ENCODE measurements around the gene PHF2. TPM values are rescaled to one million over a fixed set of nuclear protein-coding genes. Genes with fewer than 3 reads are reported as not detected.

The PHF2 gene
- total RNA-seq, 2 donors from 2014 or later = 22.7 to 23.4 TPM

DNA sequence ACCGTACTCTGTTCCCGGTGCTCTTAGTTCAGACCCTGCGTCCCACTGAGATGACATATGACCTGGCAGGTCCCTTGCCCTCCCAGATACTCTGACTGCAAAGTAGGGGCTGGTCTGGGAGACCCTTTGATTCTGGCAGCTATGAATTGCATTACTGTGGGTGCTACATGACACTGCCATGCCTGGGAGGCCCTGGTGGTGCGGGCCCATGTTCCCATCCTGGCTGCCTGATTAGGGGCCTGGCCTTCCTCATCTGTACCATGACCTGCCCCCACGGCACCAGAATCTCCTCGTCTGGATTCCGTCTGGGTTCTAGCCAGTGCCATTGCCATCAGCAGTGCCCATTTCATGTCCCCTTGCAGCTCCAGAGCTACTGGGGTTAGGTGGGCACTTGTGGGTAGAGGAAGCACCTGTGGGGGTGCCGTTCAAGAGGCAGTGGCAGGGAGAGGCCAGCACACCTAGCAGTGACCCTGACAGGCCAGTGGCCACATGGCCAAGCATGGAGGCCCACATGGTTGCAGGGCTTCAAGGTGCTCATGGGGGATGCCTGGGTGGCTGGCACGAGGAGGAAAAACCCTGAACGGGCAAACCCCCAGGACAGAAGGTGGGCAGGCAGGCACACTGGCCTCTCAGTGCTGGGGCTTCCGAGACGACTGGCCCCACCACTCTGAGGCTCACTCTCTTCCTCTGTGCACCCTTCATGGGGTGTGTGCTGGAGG, 69.7 kb downstream of the PHF2 start:
- Histone ChIP-seq H3K4me1 (no peaks in the 10 kb centered on the region), H3K4me3 (no peak overlapping the region), H3K27ac (no peak overlapping the region), H3K36me3 (peaks cover 27% of the 10 kb centered on the region), H3K9me3 (no peaks in the 10 kb centered on the region), H3K27me3 (no peaks in the 10 kb centered on the region), H3K9ac (ENCODE audit: low read depth in 2 of 2, low read length in 2 of 2) (no peak overlapping the region)
- DNase-seq = no peak
- TF ChIP-seq, protein P1, sequence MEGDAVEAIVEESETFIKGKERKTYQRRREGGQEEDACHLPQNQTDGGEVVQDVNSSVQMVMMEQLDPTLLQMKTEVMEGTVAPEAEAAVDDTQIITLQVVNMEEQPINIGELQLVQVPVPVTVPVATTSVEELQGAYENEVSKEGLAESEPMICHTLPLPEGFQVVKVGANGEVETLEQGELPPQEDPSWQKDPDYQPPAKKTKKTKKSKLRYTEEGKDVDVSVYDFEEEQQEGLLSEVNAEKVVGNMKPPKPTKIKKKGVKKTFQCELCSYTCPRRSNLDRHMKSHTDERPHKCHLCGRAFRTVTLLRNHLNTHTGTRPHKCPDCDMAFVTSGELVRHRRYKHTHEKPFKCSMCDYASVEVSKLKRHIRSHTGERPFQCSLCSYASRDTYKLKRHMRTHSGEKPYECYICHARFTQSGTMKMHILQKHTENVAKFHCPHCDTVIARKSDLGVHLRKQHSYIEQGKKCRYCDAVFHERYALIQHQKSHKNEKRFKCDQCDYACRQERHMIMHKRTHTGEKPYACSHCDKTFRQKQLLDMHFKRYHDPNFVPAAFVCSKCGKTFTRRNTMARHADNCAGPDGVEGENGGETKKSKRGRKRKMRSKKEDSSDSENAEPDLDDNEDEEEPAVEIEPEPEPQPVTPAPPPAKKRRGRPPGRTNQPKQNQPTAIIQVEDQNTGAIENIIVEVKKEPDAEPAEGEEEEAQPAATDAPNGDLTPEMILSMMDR (IDR thresholded peaks at IDR 0.05) = no peak
- intact Hi-C loops (cut with DNase I) = no loop called here

DNA sequence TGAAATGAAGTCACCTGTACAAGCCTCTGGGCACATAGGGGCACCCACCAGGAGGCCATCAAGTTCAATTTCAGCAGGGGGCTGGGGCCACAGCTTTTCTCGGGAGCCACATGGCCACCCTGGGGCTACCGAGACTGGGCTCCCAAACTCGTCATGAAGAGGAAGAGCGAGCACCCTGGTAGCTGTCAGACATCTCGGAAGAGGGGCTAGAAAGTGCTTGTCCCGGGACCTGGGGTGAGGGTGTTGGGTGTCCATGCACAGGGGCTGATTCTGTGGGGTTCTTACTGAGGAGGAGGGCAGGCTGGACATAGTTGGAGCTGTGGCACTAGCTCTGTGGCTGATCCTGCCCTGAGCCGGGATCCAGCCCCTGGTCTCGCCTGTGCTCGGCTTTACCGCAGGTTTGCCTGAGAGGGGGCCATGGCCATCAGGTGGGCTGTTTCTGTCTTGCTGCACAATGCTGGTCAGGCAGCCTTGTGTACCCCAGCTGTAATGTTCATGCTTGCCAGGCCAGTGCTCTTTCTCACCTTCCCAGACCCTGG, 70.3 kb downstream of the PHF2 start:
- peaks cover 27% of the 10 kb centered on the region for H3K36me3 ChIP-seq
- DNase-seq = no peak

DNA sequence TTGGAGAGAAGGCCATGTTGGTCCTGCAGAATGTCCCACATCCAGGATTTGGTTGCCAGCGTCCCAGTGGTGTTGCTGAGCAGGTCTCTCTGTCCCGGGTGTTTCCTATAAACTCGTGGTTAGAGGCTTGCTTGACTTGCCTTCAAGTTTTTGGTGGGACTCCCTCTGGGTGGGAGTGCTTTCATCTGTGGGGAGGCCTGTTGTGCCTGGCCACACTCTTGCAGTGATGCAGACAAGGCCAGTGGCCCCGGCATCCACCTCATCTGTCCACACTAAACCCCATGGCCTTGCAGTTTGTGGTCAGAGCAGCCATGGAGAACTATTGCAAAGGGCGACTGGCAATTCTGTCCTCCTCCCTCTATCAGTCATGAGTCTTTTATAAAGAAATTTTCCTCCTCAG, 71.8 kb downstream of the PHF2 start:
- Histone ChIP-seq H3K4me1 (no peaks in the 10 kb centered on the region), H3K9ac (ENCODE audit: low read depth in 2 of 2, low read length in 2 of 2) (no peak overlapping the region), H3K27ac (no peak overlapping the region), H3K9me3 (no peaks in the 10 kb centered on the region), H3K4me3 (no peak overlapping the region), H3K36me3 (peaks cover 27% of the 10 kb centered on the region), H3K27me3 (no peaks in the 10 kb centered on the region)
- DNase-seq = no peak
- TF ChIP-seq, protein P1 (IDR thresholded peaks at IDR 0.05) = no peak
- intact Hi-C loops (cut with DNase I) = no loop called here

More for the DNA sequence above, 70.3 kb downstream of the PHF2 start:
- no peak overlapping the region for H3K4me3 ChIP-seq
- TF ChIP-seq, protein P1 (IDR thresholded peaks at IDR 0.05) = no peak
- no peaks in the 10 kb centered on the region for H3K9me3 ChIP-seq
- no peaks in the 10 kb centered on the region for H3K27me3 ChIP-seq
- H3K27ac ChIP-seq = no peak overlapping the region
- no peaks in the 10 kb centered on the region for H3K4me1 ChIP-seq
- intact Hi-C loops (cut with DNase I) = no loop called here
- no peak overlapping the region for H3K9ac ChIP-seq (ENCODE audit: low read depth in 2 of 2, low read length in 2 of 2)

DNA sequence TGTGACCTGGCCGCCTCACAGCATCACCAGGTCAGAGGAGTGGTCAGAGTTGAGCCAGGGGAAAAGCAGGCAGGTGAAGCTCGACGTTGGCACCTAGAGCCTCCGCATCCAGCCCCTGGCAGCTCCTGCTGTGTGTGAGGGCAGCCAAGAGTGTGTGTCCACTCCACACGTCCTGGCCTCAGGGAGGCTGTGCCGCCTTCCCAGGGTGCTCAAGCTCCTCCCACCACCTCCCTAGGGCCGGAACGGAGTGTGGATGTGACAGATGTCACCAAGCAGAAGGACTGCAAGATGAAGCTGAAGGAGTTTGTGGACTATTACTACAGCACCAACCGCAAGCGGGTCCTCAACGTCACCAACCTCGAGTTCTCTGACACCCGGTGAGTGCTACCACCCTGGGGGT, 72.5 kb downstream of the PHF2 start:
- no peak for DNase-seq
- Histone ChIP-seq H3K27ac (no peak overlapping the region), H3K27me3 (no peaks in the 10 kb centered on the region), H3K9ac (ENCODE audit: low read depth in 2 of 2, low read length in 2 of 2) (no peak overlapping the region), H3K9me3 (no peaks in the 10 kb centered on the region), H3K4me1 (no peaks in the 10 kb centered on the region), H3K4me3 (no peak overlapping the region), H3K36me3 (peaks cover 27% of the 10 kb centered on the region)
- TF ChIP-seq, protein P1 (IDR thresholded peaks at IDR 0.05) = no peak
- intact Hi-C loops (cut with DNase I) = no loop called here

DNA sequence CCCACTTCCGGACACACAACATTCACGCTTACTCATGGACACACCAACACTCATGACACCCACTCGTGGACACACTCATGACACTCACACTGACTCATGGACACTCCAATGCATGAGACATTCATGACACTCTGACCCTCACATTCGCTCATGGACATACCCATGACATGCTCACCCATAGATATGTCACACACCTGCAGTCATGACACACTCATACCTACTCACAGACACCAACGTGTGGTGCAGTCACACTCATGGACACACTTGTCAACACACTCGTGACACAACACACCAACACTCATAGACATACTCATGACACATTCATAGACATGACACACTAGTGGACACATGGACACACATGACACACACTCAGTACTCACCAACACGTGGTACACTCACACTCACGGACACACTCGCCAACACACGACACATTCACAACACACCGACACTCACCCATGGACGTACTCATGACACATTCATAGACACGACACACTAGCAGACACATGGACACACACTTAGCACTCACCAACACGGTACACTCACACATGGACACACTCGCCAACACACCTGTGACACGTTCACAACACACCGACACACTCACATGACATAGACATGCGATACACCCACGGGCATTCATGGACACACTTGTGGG, 73.4 kb downstream of the PHF2 start:
- Histone ChIP-seq H3K4me3 (no peak overlapping the region), H3K9me3 (no peaks in the 10 kb centered on the region), H3K9ac (ENCODE audit: low read depth in 2 of 2, low read length in 2 of 2) (no peak overlapping the region), H3K4me1 (no peaks in the 10 kb centered on the region), H3K27me3 (no peaks in the 10 kb centered on the region), H3K27ac (no peak overlapping the region), H3K36me3 (peaks cover 27% of the 10 kb centered on the region)
- TF ChIP-seq, protein P1 (IDR thresholded peaks at IDR 0.05) = no peak
- intact Hi-C loops (cut with DNase I) = no loop called here
- DNase-seq = no peak

Data from colonic mucosa (tissue), 4 donors.